NT2/D1 (cell line): Measurements from ENCODE around the gene PRKX.
"Not testable (repeated sequence)": the region's sequence is repeated elsewhere in the genome, so short reads cannot be mapped to it uniquely, and the experiment has no call there.

Experiments
- DNase-seq: peaks from one replicate; pipeline ENCODE4 v3.0.0-alpha.2; 2011; ENCODE audit warnings: low read depth, low spot score
- H3K27me3 ChIP-seq: 2 replicates; pipeline ENCODE4 v1.6.0; 2011; ENCODE audit warnings: mild to moderate bottlenecking; ENCODE audit not compliant: insufficient read length, insufficient read depth
- H3K36me3 ChIP-seq: 2 replicates; pipeline ENCODE4 v1.6.1; 2011; ENCODE audit warnings: mild to moderate bottlenecking, low read length, mixed read lengths; ENCODE audit not compliant: insufficient read depth, insufficient read length
- H3K4me1 ChIP-seq: 2 replicates; pipeline ENCODE4 v1.5.1; 2011; ENCODE audit not compliant: insufficient read depth, insufficient read length
- H3K4me3 ChIP-seq: 2 replicates; pipeline ENCODE4 v1.5.1; 2011; ENCODE audit warnings: low read depth; ENCODE audit not compliant: insufficient read length
- H3K9ac ChIP-seq: 2 replicates; pipeline ENCODE4 v1.6.0; 2011; ENCODE audit warnings: low read depth; ENCODE audit not compliant: insufficient read length
- H3K9me3 ChIP-seq: 2 replicates; pipeline ENCODE4 v1.5.1; 2011; ENCODE audit warnings: mild to moderate bottlenecking, low read length; ENCODE audit not compliant: insufficient read depth
- SUZ12 ChIP-seq: IDR thresholded peaks from 2 replicates; pipeline ENCODE4 v1.6.1; 2011; ENCODE audit not compliant: insufficient read length, insufficient read depth; ENCODE audit errors: extremely low read depth
- YY1 ChIP-seq: IDR thresholded peaks from 2 replicates; pipeline ENCODE4 v1.6.1; 2011; ENCODE audit not compliant: insufficient read length, insufficient read depth
- ZNF274 ChIP-seq: IDR thresholded peaks from 2 replicates; pipeline ENCODE4 v1.6.1; 2011; ENCODE audit warnings: mild to moderate bottlenecking, low read depth, low read length

The PRKX gene

DNA sequence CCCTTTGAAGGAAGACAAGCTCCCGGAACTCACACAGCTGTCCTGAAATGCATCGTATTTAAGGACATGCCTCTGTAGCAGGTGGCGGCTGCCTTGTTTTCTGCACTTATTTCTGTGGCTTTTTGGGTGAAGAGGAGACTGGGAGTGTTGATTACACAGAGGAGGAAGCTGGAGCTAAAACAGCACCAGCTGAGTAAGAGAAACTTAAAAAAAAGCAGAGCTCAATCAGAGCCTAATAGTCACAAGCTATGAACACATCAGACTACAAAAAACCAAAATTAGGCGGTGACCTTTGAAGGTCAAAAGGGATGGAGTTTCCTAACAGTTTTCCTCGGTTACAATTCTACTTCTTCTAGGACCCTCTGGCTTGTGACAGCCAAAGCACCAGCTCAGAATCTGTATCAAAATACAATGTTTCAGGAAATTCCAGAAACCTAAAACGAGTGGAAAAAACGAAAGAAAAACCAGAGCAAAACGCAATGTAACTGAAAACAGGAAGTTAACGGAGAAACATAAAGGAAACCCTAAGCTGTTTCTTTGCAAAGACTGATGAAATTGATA is 13.5 kb downstream of the PRKX start:
- no peak for DNase-seq
- H3K4me1 ChIP-seq = peaks cover 2% of the 10 kb centered on the region
- H3K4me3 ChIP-seq = no peak overlapping the region
- H3K36me3 ChIP-seq = peaks cover 7% of the 10 kb centered on the region
- no peak overlapping the region for H3K9ac ChIP-seq
- no peaks in the 10 kb centered on the region for H3K27me3 ChIP-seq
- no peak for TF ChIP-seq ZNF274
- no peaks in the 10 kb centered on the region for H3K9me3 ChIP-seq

- DNase-seq = no peak
- H3K4me3 ChIP-seq = no peak overlapping the region
- peaks cover 2% of the 10 kb centered on the region for H3K4me1 ChIP-seq
- TF ChIP-seq ZNF274 (no peak), YY1 (no peak), SUZ12 (no peak)
- H3K36me3 ChIP-seq = peaks cover 4% of the 10 kb centered on the region
- no peak overlapping the region for H3K9ac ChIP-seq
- H3K9me3 ChIP-seq = no peaks in the 10 kb centered on the region
- no peaks in the 10 kb centered on the region for H3K27me3 ChIP-seq
These were observed 15.7 kb downstream of the PRKX start for GRCh38 chrX:3697701-3698279.

DNA sequence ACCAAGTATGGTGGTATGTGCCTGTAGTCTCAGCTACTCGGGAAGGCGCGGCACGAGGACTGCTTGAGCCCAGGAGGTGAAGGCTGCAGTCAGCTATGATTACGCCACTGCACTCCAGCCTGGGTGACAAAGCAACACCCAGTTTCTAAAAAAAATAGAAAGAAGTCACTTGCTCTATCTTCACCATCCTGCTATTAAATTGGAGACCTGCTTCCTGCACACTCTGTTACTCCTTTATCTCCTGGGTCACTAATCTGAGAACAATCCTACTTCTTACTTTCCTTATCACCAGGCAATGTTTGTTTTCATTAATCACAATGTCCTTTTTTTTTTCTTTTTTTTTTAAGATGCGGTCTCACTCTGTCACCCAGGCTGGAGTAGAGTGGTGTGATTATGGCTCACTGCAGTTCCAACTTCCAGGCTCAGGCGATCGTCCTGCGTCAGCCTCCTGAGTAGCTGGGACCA is 16.2 kb downstream of the PRKX start:
- H3K36me3 ChIP-seq = peaks cover 4% of the 10 kb centered on the region
- H3K9ac ChIP-seq = no peak overlapping the region
- TF ChIP-seq SUZ12 = no peak
- no peak for TF ChIP-seq YY1
- TF ChIP-seq ZNF274 = no peak
- no peaks in the 10 kb centered on the region for H3K9me3 ChIP-seq
- no peak overlapping the region for H3K4me3 ChIP-seq
- peaks cover 2% of the 10 kb centered on the region for H3K4me1 ChIP-seq
- no peaks in the 10 kb centered on the region for H3K27me3 ChIP-seq
- no peak for DNase-seq

GRCh38 chrX:3695536-3695935 is 17.9 kb downstream of the PRKX start:
- Histone ChIP-seq H3K9me3 (no peaks in the 10 kb centered on the region), H3K9ac (no peak overlapping the region), H3K4me1 (peaks cover 2% of the 10 kb centered on the region), H3K27me3 (no peaks in the 10 kb centered on the region), H3K36me3 (peaks cover 4% of the 10 kb centered on the region), H3K4me3 (no peak overlapping the region)
- no peak for DNase-seq
- TF ChIP-seq ZNF274 (no peak), YY1 (no peak), SUZ12 (no peak)

- Histone ChIP-seq H3K27me3 (no peaks in the 10 kb centered on the region), H3K9ac (no peak overlapping the region), H3K9me3 (no peaks in the 10 kb centered on the region), H3K36me3 (no peaks in the 10 kb centered on the region), H3K4me1 (no peaks in the 10 kb centered on the region), H3K4me3 (no peak overlapping the region)
- TF ChIP-seq SUZ12 (no peak), YY1 (no peak), ZNF274 (no peak)
- no peak for DNase-seq
These were observed 23.3 kb downstream of the PRKX start for GRCh38 chrX:3690140-3690539.

DNA sequence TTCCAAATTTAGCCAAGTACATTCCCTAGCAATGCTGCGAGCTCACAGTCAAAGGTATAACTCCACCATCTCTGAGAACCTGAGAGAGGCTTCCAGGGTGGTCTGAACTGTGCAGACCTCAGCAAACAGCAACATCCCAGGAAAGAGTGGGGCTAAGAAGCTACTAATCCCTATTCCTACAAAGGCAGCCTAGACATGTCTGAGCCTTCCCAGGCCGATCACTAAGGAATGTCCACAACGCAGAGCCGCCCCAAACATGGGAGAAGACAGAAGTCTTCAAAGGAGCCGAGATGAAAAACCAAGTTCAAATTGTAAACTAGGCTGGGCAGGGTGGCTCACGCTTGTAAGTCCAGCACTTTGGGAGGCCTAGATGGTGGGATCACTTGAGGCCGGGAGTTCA is 30.2 kb downstream of the PRKX start:
- H3K9ac ChIP-seq, DNase-seq, H3K4me3 ChIP-seq, H3K27me3 ChIP-seq, H3K9me3 ChIP-seq, H3K36me3 ChIP-seq, H3K4me1 ChIP-seq: not testable (repeated sequence)

DNA sequence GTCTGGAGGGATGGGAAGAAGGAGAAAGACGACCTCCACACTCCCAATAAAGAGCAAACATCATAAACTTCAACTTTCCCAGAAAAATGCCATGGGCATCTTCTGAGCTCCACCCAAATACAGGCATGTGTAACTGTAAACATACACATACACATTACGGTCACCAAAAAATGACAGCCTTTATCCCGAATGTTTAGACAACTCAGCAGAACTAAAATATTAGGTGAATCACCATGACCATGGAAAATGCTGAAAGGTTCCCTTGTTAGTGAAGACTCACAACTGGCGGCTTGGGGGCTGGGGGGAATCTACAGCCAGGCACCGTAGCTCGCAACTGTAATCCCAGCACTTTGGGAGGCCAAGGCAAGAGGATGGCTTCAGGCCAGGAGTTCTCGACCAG is 33.0 kb downstream of the PRKX start:
- Histone ChIP-seq H3K9me3 (no peaks in the 10 kb centered on the region), H3K4me3 (no peak overlapping the region), H3K4me1 (no peaks in the 10 kb centered on the region), H3K9ac (no peak overlapping the region), H3K36me3 (no peaks in the 10 kb centered on the region), H3K27me3 (no peaks in the 10 kb centered on the region)
- TF ChIP-seq YY1 = no peak
- TF ChIP-seq SUZ12 = no peak
- TF ChIP-seq ZNF274 = no peak
- no peak for DNase-seq

DNA sequence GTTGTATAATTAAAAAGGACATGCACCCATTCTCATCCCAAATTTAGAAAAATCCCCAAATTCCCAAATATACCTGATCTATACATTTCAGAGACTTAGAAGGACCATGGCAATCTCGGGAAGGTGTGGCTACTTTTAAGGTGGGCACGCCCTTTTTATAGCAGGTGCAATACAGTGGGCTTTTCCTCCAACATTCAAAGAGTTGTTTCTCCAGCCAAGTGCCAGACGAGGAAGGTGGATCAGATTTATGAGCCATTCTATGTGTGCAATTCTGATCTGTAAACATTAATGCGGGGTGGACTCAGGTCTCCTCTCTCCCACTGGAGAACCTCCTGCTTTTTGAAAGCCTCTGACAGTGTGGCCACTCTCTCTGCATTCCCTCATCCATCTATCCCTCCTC is 33.8 kb downstream of the PRKX start:
- Histone ChIP-seq H3K4me1 (no peaks in the 10 kb centered on the region), H3K4me3 (no peak overlapping the region), H3K36me3 (no peaks in the 10 kb centered on the region), H3K9ac (no peak overlapping the region), H3K9me3 (no peaks in the 10 kb centered on the region), H3K27me3 (no peaks in the 10 kb centered on the region)
- TF ChIP-seq SUZ12 (no peak), YY1 (no peak), ZNF274 (no peak)
- no peak for DNase-seq
